Activated naive CD8-positive, alpha-beta T cell treated with anti-CD3 and anti-CD28 coated beads, Interleukin-2, amount 50 U/mL, for 24 hours (primary cell): Measurements from ENCODE around the gene MTF2.
"Not testable (repeated sequence)": the region's sequence is repeated elsewhere in the genome, so short reads cannot be mapped to it uniquely, and the experiment has no call there.

Experiments used
- ATAC-seq: fragments of 150-1000 bp; cut with Tn5 transposase; one replicate; pipeline ENCODE4 v1.10.0; 2021
- DNase-seq: peaks from one replicate; pipeline ENCODE4 v3.0.0; 2021
- H3K27ac Mint-ChIP-seq: one replicate; pipeline ENCODE4 v1.8.0; 2021; ENCODE audit warnings: mild to moderate bottlenecking, mixed read lengths
- H3K27me3 Mint-ChIP-seq: one replicate; pipeline ENCODE4 v1.8.0; 2021; ENCODE audit warnings: mixed read lengths
- H3K36me3 Mint-ChIP-seq: one replicate; pipeline ENCODE4 v1.8.0; 2021; ENCODE audit warnings: low read depth, mixed read lengths
- H3K4me1 Mint-ChIP-seq: one replicate; pipeline ENCODE4 v1.8.0; 2021; ENCODE audit warnings: mixed read lengths
- H3K4me3 Mint-ChIP-seq: one replicate; pipeline ENCODE4 v1.8.0; 2021; ENCODE audit warnings: mild to moderate bottlenecking, moderate library complexity, mixed read lengths
- H3K9me3 Mint-ChIP-seq: one replicate; pipeline ENCODE4 v1.8.0; 2021; ENCODE audit warnings: mixed read lengths

The MTF2 gene

DNA sequence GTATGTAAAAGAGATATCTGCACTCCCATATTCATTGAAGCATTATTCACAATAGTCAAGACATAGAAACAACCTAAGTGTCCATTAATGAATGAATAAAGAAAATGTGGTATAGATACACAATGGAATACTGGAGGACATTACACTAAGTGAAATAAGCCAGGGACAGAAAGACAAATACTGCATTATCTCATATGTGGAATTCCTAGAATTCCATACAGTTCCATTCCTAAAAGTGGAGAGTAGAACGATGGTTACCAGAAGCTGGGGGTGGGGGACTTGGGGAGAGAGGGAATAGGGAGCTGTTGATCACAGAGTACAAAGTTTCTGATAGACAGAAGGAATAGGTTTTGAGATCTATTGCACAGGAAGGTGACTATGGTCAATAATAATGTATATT, 93.7 kb downstream of the MTF2 start:
- DNase-seq = no peak
- no peak for ATAC-seq
- Mint-ChIP-seq H3K36me3 (peaks cover 48% of the 10 kb centered on the region), H3K9me3 (peaks cover 8% of the 10 kb centered on the region), H3K27ac (no peak overlapping the region), H3K27me3 (no peaks in the 10 kb centered on the region), H3K4me1 (peaks cover 62% of the 10 kb centered on the region), H3K4me3 (no peak overlapping the region)

DNA sequence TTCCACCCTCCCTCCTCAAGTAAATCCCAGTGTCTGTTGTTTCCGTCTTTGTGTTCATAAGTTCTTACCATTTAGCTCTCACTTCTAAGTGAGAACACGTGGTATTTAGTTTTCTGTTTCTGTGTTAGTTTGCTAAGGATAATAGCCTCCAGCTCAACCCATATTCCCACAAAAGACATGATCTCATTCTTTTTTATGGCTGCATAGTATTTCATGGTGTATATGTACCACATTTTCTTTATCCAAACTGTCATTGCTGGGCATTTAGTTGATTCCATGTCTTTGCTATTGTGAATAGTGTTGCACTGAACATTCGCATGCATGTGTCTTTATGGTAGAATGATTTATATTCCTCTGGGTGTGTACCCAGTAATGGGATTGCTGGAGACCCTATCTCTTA, 95.6 kb downstream of the MTF2 start:
- not testable (repeated sequence) for H3K27me3 Mint-ChIP-seq, H3K27ac Mint-ChIP-seq, ATAC-seq, H3K9me3 Mint-ChIP-seq, H3K4me3 Mint-ChIP-seq, DNase-seq
- H3K4me1 Mint-ChIP-seq = peaks cover 71% of the 10 kb centered on the region
- peaks cover 49% of the 10 kb centered on the region for H3K36me3 Mint-ChIP-seq

DNA sequence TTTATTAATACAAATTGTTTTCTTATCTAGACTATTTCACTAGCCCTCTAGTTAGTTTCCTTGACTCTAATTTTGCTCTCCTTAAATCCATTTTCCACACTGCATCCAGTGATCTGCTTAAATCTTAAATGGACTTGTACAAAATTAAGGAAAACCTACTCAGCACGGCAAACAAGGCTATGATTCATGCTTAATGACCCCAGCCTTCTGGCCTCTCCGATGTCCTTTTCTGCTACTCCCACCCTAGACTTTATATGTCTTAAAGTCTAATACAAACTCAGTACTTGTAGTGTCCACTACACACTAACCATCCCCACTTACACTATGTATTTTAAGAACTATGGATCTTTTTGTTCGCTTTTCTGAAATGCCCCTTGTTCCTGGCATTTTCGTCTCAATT, 98.9 kb downstream of the MTF2 start:
- H3K9me3 Mint-ChIP-seq = peaks cover 4% of the 10 kb centered on the region
- H3K27ac Mint-ChIP-seq = peak overlapping the region; percentile 93
- no peaks in the 10 kb centered on the region for H3K27me3 Mint-ChIP-seq
- peaks cover 44% of the 10 kb centered on the region for H3K36me3 Mint-ChIP-seq
- peak overlapping the region; percentile 86 for H3K4me3 Mint-ChIP-seq
- ATAC-seq (no peak), DNase-seq (no peak)
- peaks cover 65% of the 10 kb centered on the region for H3K4me1 Mint-ChIP-seq

DNA sequence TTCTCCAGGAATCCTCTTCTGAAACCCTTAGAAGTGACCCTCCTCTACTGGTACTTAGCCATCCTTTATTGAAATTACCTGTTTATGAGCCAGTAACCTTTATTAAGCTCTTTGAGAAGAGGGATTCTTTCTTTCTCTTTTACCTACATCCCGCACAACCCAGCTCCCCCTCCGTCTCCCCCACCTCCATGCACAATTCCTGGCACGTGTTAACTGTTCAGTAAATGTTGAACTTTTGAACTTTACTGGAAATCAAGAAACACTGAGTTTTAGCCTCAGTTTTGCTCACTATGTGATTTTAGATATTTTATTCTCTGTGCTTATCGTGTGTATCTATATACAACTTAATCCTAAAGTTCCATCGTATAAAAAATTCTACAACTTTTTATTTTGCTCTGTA, 99.3 kb downstream of the MTF2 start:
- ATAC-seq = no peak
- Mint-ChIP-seq H3K9me3 (peaks cover 4% of the 10 kb centered on the region), H3K36me3 (peaks cover 44% of the 10 kb centered on the region), H3K27ac (peak overlapping the region; percentile 93), H3K27me3 (no peaks in the 10 kb centered on the region), H3K4me1 (peaks cover 65% of the 10 kb centered on the region), H3K4me3 (peak overlapping the region; percentile 86)
- DNase-seq = no peak

DNA sequence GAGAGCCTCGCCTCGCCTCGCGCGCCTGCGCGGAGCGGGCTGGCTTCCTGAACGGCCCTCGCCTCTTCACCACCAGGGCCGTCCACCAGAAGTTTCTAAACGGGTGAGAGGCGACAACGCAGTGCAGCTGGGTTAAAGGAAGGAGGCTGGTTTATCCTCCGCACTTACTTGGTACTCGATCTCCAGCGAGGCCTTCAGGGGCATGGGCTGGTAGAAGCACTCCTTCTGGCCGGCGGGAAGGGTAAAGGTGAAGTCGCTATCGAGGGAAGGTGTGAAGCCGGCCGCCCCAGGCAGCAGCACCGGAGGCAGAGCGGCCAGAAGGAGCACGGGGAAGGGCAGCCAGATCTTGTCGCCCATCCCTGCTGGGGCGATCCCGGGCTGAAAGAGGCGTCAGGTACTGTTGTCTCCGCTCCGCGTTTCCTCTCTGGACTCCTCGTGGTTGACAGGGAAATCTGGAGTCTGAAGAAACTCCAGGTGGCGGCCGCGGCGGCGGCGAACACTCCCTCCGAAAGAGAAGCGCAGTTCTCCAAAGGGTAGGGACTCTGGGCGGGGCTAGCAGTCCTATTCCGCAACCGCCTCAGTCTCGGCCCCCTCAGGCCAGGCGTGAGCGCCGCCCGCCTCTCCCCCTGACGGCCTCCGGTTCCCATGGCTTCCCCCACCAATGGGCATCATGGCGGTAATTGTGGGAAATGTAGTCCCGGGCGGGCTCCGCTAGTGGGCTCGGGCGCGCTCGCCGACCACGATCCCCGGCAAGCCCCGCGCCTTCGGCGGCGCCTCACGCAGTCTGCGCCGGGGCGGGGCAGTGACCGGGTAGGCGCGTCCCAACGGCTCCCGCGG, 101.0 kb downstream of the MTF2 start, which contains the start of gene TMED5:
TSS of gene TMED5 (minus strand) at position 528 of the 837 bp plus-strand sequence. CDS start at position 357, 171 bp downstream.
- Mint-ChIP-seq H3K4me3 (peak within 1 kb of the TSS; percentile 86), H3K36me3 (peaks cover 43% of the 10 kb centered on the region), H3K4me1 (peaks cover 56% of the 10 kb centered on the region), H3K9me3 (no peaks in the 10 kb centered on the region), H3K27ac (peak within 1 kb of the TSS; percentile 93), H3K27me3 (no peaks in the 10 kb centered on the region)
- peak; percentile 93 for DNase-seq
- ATAC-seq = peak; percentile 89

DNA sequence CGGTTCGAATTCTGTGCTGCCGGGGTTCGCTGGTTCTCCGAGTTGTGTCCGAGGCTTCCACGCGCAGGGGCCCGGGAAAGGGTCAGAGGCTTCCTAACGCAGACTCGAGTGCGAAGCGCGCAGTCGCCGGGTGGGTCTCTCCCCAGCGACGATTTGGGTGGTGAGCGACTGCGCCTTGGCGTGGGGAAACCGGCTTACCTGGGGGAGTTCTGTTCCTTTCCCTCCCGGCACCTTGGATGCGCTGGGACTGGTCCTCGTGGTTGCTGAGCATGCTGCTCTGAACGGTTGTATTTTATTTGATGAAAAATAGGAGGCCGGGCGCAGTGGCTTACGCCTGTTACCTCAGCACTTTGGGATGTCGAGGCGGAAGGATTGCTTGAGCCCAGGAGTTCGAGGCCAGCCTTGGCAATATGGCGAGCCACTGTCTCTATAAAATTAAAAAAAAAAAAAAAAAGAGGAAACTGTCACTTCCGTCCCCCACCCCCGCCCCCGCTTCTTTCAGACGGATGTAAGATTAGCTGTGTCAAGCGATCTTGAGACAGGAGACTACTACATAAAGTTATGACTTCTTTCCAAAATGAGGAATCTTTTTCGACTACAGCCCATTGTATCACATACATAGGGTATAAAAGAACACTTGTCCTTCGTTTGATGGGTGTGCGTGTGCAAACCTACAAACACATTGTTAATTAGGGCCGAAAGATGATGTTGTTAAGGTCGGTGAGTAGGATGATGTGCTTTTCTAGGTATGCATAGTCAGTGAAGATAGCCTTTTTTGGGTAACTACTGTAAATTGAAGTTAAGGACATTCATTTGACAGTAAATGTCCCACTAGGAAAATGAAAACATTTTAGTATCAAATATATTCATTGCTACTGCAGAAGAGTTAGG, 101.9 kb downstream of the MTF2 start, which contains the start of gene CCDC18:
TSS of gene CCDC18 (plus strand) at position 2 of the 891 bp plus-strand sequence. CDS start 2,638 bp downstream, outside the sequence.
- Mint-ChIP-seq H3K4me1 (peaks cover 54% of the 10 kb centered on the region), H3K36me3 (peaks cover 46% of the 10 kb centered on the region), H3K27ac (peak within 1 kb of the TSS; percentile 93), H3K4me3 (peak within 1 kb of the TSS; percentile 86), H3K27me3 (no peaks in the 10 kb centered on the region), H3K9me3 (no peaks in the 10 kb centered on the region)
- peak; percentile 57 for DNase-seq
- peak; percentile 8 for ATAC-seq

DNA sequence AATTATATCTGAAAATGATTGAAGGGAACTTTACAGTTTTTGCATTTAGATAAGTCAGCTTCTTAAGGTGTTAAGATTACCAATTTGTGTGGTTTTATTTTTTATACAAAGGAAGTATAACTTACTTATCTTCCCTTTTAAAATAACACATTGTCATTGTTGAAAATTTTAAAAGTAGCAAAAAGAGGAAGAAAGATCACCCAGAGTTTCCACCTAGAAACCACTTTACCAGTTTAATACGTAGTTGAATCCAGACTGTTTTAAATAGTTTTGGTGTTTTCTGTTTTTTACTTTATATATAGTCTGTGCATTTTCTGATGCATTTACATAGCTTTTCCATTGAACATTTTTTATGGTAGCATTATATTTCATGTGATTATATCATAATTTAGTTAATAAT, 107.6 kb downstream of the MTF2 start:
- Mint-ChIP-seq H3K36me3 (peaks cover 28% of the 10 kb centered on the region), H3K4me3 (no peak overlapping the region), H3K9me3 (no peaks in the 10 kb centered on the region), H3K27ac (no peak overlapping the region), H3K4me1 (peaks cover 28% of the 10 kb centered on the region), H3K27me3 (no peaks in the 10 kb centered on the region)
- ATAC-seq = no peak
- no peak for DNase-seq
